Vagina (tissue), 2 donors: ENCODE data around the gene ZNHIT2.

Source experiments
- POLR2A ChIP-seq, 2 donors: fragments of 450-650 bp; IDR thresholded peaks; one replicate each; pipeline ENCODE4 v1.6.1; 2017; ENCODE audit warnings: antibody characterized with exemption in 2 of 2, mild to moderate bottlenecking in 2 of 2, moderate library complexity in 2 of 2
- POLR2AphosphoS5 ChIP-seq, 2 donors: sonication (generic); formaldehyde crosslinking; IDR thresholded peaks; one replicate each; pipeline ENCODE4 v1.9.0; 2017; ENCODE audit warnings: antibody characterized with exemption in 2 of 2, mild to moderate bottlenecking in 2 of 2, low read depth in 1 of 2; ENCODE audit not compliant: insufficient read depth in 1 of 2
- TF ChIP-seq, protein P1 (sequence below), 3 experiments: fragments of 450-650 bp in 2 of 3; fragments of 200-600 bp in 1 of 3; sonication (generic) in 1 of 3; IDR thresholded peaks; one replicate each; pipeline ENCODE4 v1.5.1; 2017 to 2019; ENCODE audit warnings: antibody characterized with exemption in 3 of 3, mild to moderate bottlenecking in 2 of 3, moderate library complexity in 2 of 3

DNA sequence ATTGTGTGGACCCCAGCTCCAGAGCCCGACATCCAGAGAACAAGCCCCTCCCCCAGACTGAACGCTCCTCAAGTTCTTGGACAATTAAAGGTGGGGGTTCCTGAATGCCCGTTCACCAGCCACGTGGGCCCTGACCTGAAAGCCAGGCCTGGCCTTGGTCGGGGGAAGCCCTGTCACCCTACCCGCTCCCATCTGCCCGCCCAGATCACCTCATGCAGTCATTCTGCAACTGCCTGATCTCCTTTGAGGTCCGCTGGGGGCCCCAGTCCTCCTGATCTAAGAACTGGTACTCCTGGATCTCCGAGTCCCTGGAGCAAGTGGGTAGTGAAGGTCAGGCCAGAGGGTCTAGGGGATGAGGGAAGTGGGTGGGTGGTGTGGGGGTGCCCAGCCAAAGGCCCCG, 50.1 kb downstream of the ZNHIT2 start:
- TF ChIP-seq POLR2AphosphoS5 (IDR thresholded peaks at IDR 0.05; ENCODE audit: insufficient read depth in 1 of 2, low read depth in 1 of 2), result no peak
- TF ChIP-seq, protein P1, sequence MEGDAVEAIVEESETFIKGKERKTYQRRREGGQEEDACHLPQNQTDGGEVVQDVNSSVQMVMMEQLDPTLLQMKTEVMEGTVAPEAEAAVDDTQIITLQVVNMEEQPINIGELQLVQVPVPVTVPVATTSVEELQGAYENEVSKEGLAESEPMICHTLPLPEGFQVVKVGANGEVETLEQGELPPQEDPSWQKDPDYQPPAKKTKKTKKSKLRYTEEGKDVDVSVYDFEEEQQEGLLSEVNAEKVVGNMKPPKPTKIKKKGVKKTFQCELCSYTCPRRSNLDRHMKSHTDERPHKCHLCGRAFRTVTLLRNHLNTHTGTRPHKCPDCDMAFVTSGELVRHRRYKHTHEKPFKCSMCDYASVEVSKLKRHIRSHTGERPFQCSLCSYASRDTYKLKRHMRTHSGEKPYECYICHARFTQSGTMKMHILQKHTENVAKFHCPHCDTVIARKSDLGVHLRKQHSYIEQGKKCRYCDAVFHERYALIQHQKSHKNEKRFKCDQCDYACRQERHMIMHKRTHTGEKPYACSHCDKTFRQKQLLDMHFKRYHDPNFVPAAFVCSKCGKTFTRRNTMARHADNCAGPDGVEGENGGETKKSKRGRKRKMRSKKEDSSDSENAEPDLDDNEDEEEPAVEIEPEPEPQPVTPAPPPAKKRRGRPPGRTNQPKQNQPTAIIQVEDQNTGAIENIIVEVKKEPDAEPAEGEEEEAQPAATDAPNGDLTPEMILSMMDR (IDR thresholded peaks at IDR 0.05), result no peak
- TF ChIP-seq POLR2A (IDR thresholded peaks at IDR 0.05), result no peak
